Measurements from ENCODE around the gene ABHD14A. TPM values are rescaled to one million over a fixed set of nuclear protein-coding genes. Genes with fewer than 3 reads are reported as not detected.

Gene ABHD14A
- total RNA-seq, 2 donors from 2014 or later: 15.5 to 16.1 TPM

GRCh38 chr3:52028572-52028971 lies 53.7 kb downstream of the ABHD14A start:
- DNase-seq: peak in 2 of 4 donors; percentile 38 to 43

GRCh38 chr3:52029053-52029452 lies 54.2 kb downstream of the ABHD14A start:
- Histone ChIP-seq H3K27me3 (no peaks in the 10 kb centered on the region), H3K36me3 (replicated peaks in 1 of 2; ENCODE audit: insufficient read depth in 1 of 2, low read depth in 2 of 2) (no peaks in the 10 kb centered on the region), H3K4me1 (no peaks in the 10 kb centered on the region), H3K4me3 (no peak overlapping the region), H3K9me3 (no peaks in the 10 kb centered on the region), H3K27ac (no peak overlapping the region)
- TF ChIP-seq CTCF (IDR thresholded peaks at IDR 0.05) (no peak), POLR2A (IDR thresholded peaks at IDR 0.05) (no peak)
- DNase-seq: no peak
- no peak for ATAC-seq
- 67% methylated on average over 9 of the region's 9 CpGs; no CpG with 5 or more reads in 1 of the 2 donors for WGBS, 2 donors
- intact Hi-C loops (cut with DNase I): no loop called here

More at GRCh38 chr3:52028572-52028971, 53.7 kb downstream of the ABHD14A start:
- Histone ChIP-seq H3K4me3 (no peak overlapping the region), H3K27me3 (no peaks in the 10 kb centered on the region), H3K9me3 (no peaks in the 10 kb centered on the region), H3K4me1 (no peaks in the 10 kb centered on the region), H3K36me3 (replicated peaks in 1 of 2; ENCODE audit: insufficient read depth in 1 of 2, low read depth in 2 of 2) (no peaks in the 10 kb centered on the region), H3K27ac (no peak overlapping the region)
- intact Hi-C loops (cut with DNase I): no loop called here
- ATAC-seq: no peak
- 69 to 81% methylated on average over 7 to 12 of the region's 12 CpGs for WGBS, 2 donors
- TF ChIP-seq POLR2A (IDR thresholded peaks at IDR 0.05) (no peak), CTCF (IDR thresholded peaks at IDR 0.05) (no peak)

GRCh38 chr3:52029535-52029934 lies 54.7 kb downstream of the ABHD14A start:
- no peak overlapping the region for H3K27ac ChIP-seq
- H3K9me3 ChIP-seq: no peaks in the 10 kb centered on the region
- H3K36me3 ChIP-seq (replicated peaks in 1 of 2; ENCODE audit: insufficient read depth in 1 of 2, low read depth in 2 of 2): no peaks in the 10 kb centered on the region
- H3K4me3 ChIP-seq: no peak overlapping the region
- ATAC-seq (no peak), DNase-seq (no peak)
- no peaks in the 10 kb centered on the region for H3K27me3 ChIP-seq
- no peak for TF ChIP-seq POLR2A (IDR thresholded peaks at IDR 0.05)
- no peak for TF ChIP-seq CTCF (IDR thresholded peaks at IDR 0.05)
- no peaks in the 10 kb centered on the region for H3K4me1 ChIP-seq
- intact Hi-C loops (cut with DNase I): no loop called here
- 79% methylated on average over 10 of the region's 10 CpGs; no CpG with 5 or more reads in 1 of the 2 donors for WGBS, 2 donors

Small RNAs within 50 kb of the gene (small RNA-seq; reads per million reads assigned to genes)
- gene AC115284.1: not detected

Other genes starting within 250 kb of the ABHD14A start
- gene IQCF6, start 195.8 kb upstream of the ABHD14A start, total RNA-seq: not detected
- gene IQCF2, start 113.4 kb upstream of the ABHD14A start, total RNA-seq: not detected
- gene IQCF5, start 99.5 kb upstream of the ABHD14A start, total RNA-seq: not detected
- gene IQCF1, start 71.7 kb upstream of the ABHD14A start, total RNA-seq: not detected
- gene RRP9, start 33.2 kb upstream of the ABHD14A start, total RNA-seq: 10 to 100 TPM in 1 of 2 donors, 1 to 10 TPM in 1; 8.0 to 13.2 TPM
- gene PARP3, start 32.7 kb upstream of the ABHD14A start, total RNA-seq: 10 to 100 TPM in 1 of 2 donors, 1 to 10 TPM in 1; 4.2 to 18.8 TPM
- gene GPR62, start 19.7 kb upstream of the ABHD14A start, total RNA-seq: not detected
- gene PCBP4, start 7.6 kb upstream of the ABHD14A start, total RNA-seq: 10 to 100 TPM; 16.6 to 24.7 TPM
- gene ABHD14B, start 1.0 kb upstream of the ABHD14A start, total RNA-seq: 10 to 100 TPM; 35.9 to 54.5 TPM
- gene ACY1, start 8.5 kb downstream of the ABHD14A start, total RNA-seq: 10 to 100 TPM; 31.1 to 40.2 TPM
- 100 to 1,000 TPM; 370 to 792 TPM for gene RPL29, start 20.8 kb downstream of the ABHD14A start, total RNA-seq
- 1 to 10 TPM; 2.6 to 3.3 TPM for gene DUSP7, start 81.5 kb downstream of the ABHD14A start, total RNA-seq
- 1 to 10 TPM in 1 of 2 donors, under 1 TPM in 1; 0.26 to 3.3 TPM for gene POC1A, start 179.4 kb downstream of the ABHD14A start, total RNA-seq
- gene ALAS1, start 223.1 kb downstream of the ABHD14A start, total RNA-seq: 10 to 100 TPM; 13.5 to 63.6 TPM

Measured in body of pancreas (tissue), 4 donors.